Measurements from ENCODE around the gene FILIP1L. TPM values are rescaled to one million over a fixed set of nuclear protein-coding genes. Genes with fewer than 3 reads are reported as not detected.

The FILIP1L gene
- total RNA-seq, 2 experiments from 2014 or later = 0.24 TPM; not detected in 1

DNA sequence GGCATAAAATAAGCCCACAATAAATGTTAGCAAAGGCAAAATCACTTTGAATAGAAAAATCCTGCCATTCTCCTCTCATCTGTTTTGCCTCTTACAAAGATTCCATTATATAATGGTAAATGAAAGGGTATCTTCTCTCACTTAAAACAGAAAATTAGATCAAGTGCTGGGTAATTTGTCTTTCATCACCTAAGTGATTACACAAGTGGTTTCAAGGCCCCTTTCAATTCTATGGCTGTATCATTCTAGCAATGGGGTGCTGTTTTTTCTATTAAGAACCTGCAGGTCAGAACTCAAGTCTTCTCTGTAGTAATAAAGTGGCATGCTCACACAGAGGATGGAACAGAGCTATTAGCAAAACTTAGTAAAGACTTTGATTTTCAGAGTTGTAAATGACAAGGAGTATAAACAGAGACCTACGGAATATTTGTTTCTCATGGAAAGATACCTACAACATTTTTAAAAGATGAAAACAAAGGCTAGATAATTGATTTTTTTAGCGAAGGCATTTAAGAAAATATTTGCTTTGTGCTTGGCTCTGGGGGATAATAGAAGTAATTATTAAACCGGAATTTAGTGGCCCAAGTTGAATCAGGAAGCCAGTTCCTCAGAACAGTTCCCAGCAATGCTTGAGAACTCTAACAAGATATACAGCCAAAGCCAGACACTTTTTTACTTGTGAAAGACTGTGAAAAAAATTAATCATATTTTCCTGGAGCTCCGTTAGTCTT is 159.2 kb downstream of the FILIP1L start:
- Mint-ChIP-seq H3K27me3 (ENCODE audit: low read depth) (no peaks in the 10 kb centered on the region), H3K36me3 (ENCODE audit: low read depth) (peaks cover 3% of the 10 kb centered on the region), H3K4me1 (ENCODE audit: low read depth) (peaks cover 2% of the 10 kb centered on the region), H3K4me3 (no peak overlapping the region), H3K27ac (no peak overlapping the region), H3K9me3 (no peaks in the 10 kb centered on the region)
- intact Hi-C loops (cut with micrococcal nuclease) = no loop called here
- CTCF ChIA-PET = no interaction called here
- DNase-seq = no peak

DNA sequence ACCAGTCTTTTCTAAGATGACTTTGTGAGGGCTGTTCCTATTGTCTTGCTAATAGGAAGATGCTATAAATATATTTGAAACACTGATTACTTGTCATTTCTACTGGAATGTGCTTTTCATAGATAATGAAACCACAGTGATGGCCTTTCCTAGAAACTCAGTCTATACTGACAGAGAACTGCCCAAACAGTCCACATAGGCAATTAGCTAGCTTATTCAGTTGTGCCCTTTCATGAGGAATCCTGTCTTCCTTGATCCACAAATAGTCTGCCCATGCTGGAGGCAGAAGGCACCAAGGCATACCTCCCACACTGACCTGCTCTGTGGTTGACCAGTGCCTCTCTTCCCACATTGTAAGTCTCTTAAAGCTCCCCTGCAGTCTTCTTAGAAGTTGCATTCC is 160.7 kb downstream of the FILIP1L start:
- Mint-ChIP-seq H3K27ac (no peak overlapping the region), H3K4me3 (no peak overlapping the region), H3K27me3 (ENCODE audit: low read depth) (no peaks in the 10 kb centered on the region), H3K36me3 (ENCODE audit: low read depth) (peaks cover 3% of the 10 kb centered on the region), H3K9me3 (no peaks in the 10 kb centered on the region), H3K4me1 (ENCODE audit: low read depth) (peaks cover 2% of the 10 kb centered on the region)
- CTCF ChIA-PET = no interaction called here
- no peak for DNase-seq
- intact Hi-C loops (cut with micrococcal nuclease) = no loop called here

DNA sequence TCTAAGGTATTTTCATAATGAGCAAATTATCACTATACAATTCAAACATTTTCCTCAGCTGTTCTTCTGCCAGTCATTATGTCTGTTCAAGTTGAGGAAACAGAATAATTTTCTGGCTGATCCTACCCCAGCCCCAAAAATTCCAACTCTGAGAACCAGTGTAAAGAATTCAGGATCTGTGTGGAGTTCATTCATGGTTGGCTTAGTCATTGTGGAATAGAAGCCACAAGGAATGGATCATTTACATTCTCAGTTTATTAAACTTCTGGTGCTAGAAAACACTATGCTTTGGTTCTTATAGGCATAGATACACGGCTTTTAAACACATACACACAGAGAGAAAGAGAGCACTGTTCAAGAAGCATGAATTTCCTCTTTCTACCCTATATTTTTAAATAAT is 162.0 kb downstream of the FILIP1L start:
- Mint-ChIP-seq H3K27me3 (ENCODE audit: low read depth) (no peaks in the 10 kb centered on the region), H3K4me3 (no peak overlapping the region), H3K4me1 (ENCODE audit: low read depth) (peaks cover 2% of the 10 kb centered on the region), H3K27ac (no peak overlapping the region), H3K9me3 (no peaks in the 10 kb centered on the region), H3K36me3 (ENCODE audit: low read depth) (peaks cover 3% of the 10 kb centered on the region)
- no peak for DNase-seq
- CTCF ChIA-PET = no interaction called here
- intact Hi-C loops (cut with micrococcal nuclease) = no loop called here

DNA sequence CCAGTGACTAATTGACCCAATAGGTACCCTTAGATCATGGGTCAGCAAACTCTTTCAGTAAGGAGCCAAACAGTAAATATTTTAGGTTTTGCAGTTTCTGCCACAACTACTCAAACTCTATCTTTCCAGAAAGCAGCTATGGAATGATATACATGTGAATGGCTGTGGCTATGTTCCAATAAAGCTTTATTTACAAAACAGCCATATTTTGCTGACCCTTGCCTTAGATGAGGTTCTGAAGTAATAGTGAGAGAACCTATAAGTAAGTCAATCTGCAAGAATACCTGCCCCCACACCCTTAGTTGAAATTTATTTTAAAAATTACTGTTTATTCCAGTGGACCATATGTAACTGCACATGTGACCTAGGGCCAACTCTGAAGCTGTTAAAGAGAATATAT is 162.6 kb downstream of the FILIP1L start:
- CTCF ChIA-PET = no interaction called here
- Mint-ChIP-seq H3K36me3 (ENCODE audit: low read depth) (peaks cover 3% of the 10 kb centered on the region), H3K27me3 (ENCODE audit: low read depth) (no peaks in the 10 kb centered on the region), H3K4me3 (no peak overlapping the region), H3K27ac (no peak overlapping the region), H3K9me3 (no peaks in the 10 kb centered on the region), H3K4me1 (ENCODE audit: low read depth) (peaks cover 2% of the 10 kb centered on the region)
- DNase-seq = no peak
- intact Hi-C loops (cut with micrococcal nuclease) = no loop called here

DNA sequence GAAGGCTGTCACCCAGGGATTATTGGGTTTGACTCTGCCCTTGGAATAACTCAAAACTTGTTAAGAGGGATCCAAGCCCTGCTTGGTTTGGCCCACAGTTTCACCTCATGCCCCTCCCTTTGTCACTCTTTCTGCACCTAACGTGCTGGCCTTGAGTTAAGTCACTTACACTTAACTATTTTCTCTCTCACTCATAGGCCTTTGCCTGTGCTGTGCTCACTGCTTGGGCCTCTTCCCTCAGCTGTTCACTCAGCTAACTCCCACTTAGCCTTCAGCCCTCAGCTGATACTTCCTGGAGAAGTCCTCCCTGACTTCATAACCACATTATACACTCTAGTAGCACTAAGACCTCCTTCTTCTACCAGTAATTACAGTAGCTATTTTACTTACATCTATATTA is 163.4 kb downstream of the FILIP1L start:
- intact Hi-C loops (cut with micrococcal nuclease) = no loop called here
- Mint-ChIP-seq H3K27me3 (ENCODE audit: low read depth) (no peaks in the 10 kb centered on the region), H3K4me1 (ENCODE audit: low read depth) (peaks cover under 1% of the 10 kb centered on the region), H3K9me3 (no peaks in the 10 kb centered on the region), H3K27ac (no peak overlapping the region), H3K36me3 (ENCODE audit: low read depth) (peaks cover 3% of the 10 kb centered on the region), H3K4me3 (no peak overlapping the region)
- CTCF ChIA-PET = interaction anchor here (1.3 kb wide), 1 partner anchor 10 kb away, joined by 5 read pairs; no protein-coding TSS in a partner anchor
- no peak for DNase-seq

DNA sequence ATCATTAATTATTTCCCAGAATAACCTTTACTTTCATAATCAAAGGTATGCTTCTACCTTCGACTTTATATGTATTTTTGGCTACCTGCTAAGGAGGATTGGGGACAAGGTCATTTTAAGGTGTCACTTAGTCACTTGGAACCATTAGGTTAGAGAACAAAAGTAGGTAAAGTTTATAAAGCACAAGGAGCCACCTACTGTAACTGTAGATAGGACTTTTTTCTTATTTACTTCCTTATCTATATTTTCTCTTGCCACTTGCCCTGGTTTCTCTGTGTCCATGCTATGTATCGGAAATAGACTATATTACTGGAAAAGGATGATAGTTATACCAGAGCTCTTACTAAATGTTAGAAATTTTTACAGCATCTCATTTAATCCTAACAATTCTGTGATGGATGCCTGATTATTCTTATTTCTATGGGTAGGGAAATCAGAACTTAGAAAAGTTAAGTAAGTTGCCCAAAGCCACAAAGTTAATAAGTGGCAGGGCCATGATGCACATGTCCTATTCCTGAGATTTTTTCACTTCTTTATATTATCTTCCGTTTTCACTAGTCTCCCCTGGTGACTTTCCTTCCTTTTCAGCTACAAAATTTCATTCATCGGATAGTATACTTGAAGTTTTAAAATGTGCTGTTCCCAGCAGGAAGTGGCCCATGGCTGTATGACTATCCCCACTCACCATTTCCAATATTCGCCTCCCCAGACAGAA is 164.2 kb downstream of the FILIP1L start:
- Mint-ChIP-seq H3K36me3 (ENCODE audit: low read depth) (peaks cover 3% of the 10 kb centered on the region), H3K4me1 (ENCODE audit: low read depth) (no peaks in the 10 kb centered on the region), H3K4me3 (no peak overlapping the region), H3K27ac (no peak overlapping the region), H3K9me3 (no peaks in the 10 kb centered on the region), H3K27me3 (ENCODE audit: low read depth) (no peaks in the 10 kb centered on the region)
- intact Hi-C loops (cut with micrococcal nuclease) = no loop called here
- CTCF ChIA-PET = interaction anchor here (0.5 to 1.3 kb wide), 2 partner anchors 9 to 53 kb away, joined by 4 to 5 read pairs; no protein-coding TSS in a partner anchor
- DNase-seq = no peak

DNA sequence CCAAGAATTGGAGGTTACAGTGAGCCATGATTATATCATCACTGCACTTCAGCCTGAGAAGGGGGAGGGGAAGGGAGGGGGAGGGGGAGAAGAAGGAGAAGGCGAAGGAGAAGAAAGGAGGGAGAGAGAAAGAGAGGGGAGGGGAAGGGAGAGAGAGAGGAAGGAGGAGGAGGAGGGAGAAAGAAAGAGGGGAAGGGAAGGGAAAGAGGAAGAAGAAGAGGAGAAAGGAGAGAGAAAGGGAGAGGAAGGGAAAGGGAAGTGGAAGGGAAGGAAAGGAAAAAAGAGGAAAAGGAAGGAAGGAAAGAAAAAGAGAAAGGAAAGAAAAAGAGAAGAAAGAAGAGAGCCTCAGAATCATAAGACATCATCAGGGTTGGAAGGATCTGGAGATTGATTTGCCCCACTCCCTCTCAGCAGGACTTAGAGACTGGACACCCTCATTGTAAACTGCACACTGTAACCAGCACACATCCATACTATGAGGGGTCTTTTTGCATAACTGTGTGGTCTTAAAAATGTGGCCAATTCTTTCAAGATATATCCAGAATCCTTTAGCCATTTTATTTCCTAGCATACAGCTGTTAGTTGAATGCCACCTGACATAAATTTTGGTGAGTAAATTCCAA is 165.7 kb downstream of the FILIP1L start:
- no peaks in the 10 kb centered on the region for H3K9me3 Mint-ChIP-seq
- H3K4me1 Mint-ChIP-seq (ENCODE audit: low read depth) = no peaks in the 10 kb centered on the region
- H3K4me3 Mint-ChIP-seq = no peak overlapping the region
- H3K36me3 Mint-ChIP-seq (ENCODE audit: low read depth) = peaks cover 3% of the 10 kb centered on the region
- CTCF ChIA-PET = interaction anchor here (0.6 kb wide), 1 partner anchor 10 kb away, joined by 4 read pairs; no protein-coding TSS in a partner anchor
- DNase-seq = no peak
- intact Hi-C loops (cut with micrococcal nuclease) = no loop called here
- no peak overlapping the region for H3K27ac Mint-ChIP-seq
- no peaks in the 10 kb centered on the region for H3K27me3 Mint-ChIP-seq (ENCODE audit: low read depth)

DNA sequence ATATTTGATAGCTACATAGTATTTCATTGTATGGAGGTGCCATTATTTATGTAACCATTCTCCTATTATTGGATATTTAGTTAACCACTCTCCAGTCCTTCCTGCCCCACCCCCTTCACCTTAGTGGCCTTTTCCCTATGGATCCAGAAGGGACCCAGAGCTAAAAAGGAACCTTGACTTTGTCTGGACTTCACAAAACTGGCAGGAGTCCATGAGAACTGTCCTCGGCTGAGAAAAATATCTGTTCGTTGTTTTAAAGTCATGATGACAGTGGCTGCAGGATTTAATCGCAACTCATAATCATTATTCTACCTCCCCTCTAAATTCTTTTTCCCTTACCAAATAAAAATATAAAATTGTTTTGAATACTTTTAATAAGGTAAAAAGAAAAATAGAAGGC is 166.9 kb downstream of the FILIP1L start:
- no peak overlapping the region for H3K27ac Mint-ChIP-seq
- no peaks in the 10 kb centered on the region for H3K9me3 Mint-ChIP-seq
- H3K36me3 Mint-ChIP-seq (ENCODE audit: low read depth) = peaks cover 6% of the 10 kb centered on the region
- intact Hi-C loops (cut with micrococcal nuclease) = no loop called here
- CTCF ChIA-PET = no interaction called here
- H3K4me3 Mint-ChIP-seq = no peak overlapping the region
- DNase-seq = no peak
- H3K27me3 Mint-ChIP-seq (ENCODE audit: low read depth) = no peaks in the 10 kb centered on the region
- no peaks in the 10 kb centered on the region for H3K4me1 Mint-ChIP-seq (ENCODE audit: low read depth)

DNA sequence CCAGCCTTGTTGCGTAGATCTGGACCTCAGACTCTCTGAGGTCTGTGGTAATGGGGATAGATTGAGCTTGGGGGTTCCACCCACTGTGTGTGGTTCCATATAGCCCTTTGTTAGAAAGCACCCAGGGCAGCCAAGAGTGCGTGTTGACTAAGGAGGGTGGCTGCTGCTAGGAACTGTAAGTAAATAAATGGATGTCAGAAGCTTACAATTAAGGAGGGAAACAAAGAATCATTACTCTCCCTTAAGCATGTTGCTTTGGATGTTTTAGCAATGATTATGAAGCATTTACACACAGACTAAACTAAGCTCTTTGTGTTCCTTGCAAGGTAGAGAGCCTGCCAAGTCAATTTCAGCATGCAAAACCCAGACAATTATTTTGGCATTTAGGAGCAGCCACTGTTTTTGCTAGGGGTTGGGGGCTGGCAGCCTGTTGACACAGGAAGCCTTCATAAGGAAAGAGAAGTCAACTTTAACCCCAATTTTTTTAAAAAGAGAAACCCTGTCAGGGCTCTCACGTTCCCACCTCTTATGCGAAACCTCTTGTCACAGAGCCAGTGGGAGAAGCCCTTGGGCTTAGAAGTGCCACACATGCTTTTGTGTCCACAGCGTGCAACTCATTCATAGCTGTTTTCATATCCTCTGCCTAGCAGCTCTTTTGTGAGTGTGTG is 168.8 kb downstream of the FILIP1L start:
- Mint-ChIP-seq H3K9me3 (no peaks in the 10 kb centered on the region), H3K4me3 (no peak overlapping the region), H3K36me3 (ENCODE audit: low read depth) (peaks cover 4% of the 10 kb centered on the region), H3K27me3 (ENCODE audit: low read depth) (no peaks in the 10 kb centered on the region), H3K27ac (no peak overlapping the region), H3K4me1 (ENCODE audit: low read depth) (no peaks in the 10 kb centered on the region)
- DNase-seq = no peak
- CTCF ChIA-PET = no interaction called here
- intact Hi-C loops (cut with micrococcal nuclease) = no loop called here

DNA sequence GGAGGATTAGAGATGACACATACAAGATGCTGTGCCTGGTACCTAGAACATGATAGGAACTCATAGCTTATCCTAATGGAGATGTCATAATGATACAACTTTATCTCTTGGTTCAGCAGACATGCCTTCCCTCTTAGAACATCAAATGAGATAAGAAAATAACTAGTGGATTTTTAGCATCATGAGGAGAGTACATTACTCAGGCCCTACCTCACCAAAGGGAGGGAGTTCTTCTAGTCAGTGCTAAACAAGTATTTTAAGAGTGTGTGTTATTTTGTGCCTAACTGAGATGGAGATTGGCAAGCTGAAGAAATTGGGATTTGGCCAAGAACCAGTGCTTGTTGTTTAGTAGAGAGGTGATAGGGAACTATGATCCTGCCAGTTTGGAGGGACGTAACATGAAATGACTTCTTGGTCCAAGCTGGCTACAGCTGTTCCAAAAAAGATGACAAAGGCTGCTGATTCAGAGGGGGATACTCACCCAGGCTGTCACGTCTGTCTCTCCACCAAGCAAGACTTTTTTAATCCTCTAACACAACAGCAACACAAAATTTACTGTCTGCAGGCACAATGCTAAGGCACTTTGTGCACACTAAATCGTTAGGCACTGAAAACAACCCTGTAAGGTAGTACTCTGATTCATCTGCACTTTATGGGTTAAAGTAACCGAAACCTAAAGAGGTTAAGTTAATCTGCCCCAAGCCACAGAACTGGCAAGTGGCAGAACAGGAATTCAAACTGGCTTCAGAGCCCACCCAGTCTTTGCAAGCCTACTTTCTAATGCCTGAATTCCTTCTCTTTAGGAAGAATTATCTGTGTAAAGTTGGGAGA is 170.2 kb downstream of the FILIP1L start:
- DNase-seq = no peak
- intact Hi-C loops (cut with micrococcal nuclease) = no loop called here

DNA sequence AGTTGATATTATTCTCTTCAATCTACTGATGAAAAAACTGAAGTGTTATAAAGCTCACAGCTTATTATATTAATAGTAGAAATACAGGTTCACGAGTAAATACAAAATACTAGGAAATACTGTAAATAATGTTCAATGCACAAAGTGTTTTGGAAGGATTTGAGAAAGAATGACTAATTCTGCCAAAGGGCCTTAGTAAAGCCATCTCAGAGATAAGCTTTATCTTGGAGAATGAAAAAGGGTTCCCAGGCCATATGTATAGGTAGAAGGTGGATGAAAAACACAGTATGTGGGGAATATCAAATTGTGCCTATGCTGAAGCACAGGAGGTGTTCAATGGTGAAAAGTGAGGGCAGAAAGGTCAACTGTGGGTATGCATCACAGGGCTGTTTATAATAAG is 173.1 kb downstream of the FILIP1L start:
- no peak overlapping the region for H3K4me3 Mint-ChIP-seq
- no peaks in the 10 kb centered on the region for H3K27me3 Mint-ChIP-seq (ENCODE audit: low read depth)
- DNase-seq = no peak
- H3K9me3 Mint-ChIP-seq = no peaks in the 10 kb centered on the region
- no peak overlapping the region for H3K27ac Mint-ChIP-seq
- CTCF ChIA-PET = interaction anchor here (1.3 kb wide), 1 partner anchor 10 kb away, joined by 5 read pairs; no protein-coding TSS in a partner anchor
- intact Hi-C loops (cut with micrococcal nuclease) = no loop called here
- H3K4me1 Mint-ChIP-seq (ENCODE audit: low read depth) = peaks cover 18% of the 10 kb centered on the region
- H3K36me3 Mint-ChIP-seq (ENCODE audit: low read depth) = peaks cover 2% of the 10 kb centered on the region

More for the DNA sequence above, 170.2 kb downstream of the FILIP1L start:
- Mint-ChIP-seq H3K9me3 (no peaks in the 10 kb centered on the region), H3K27ac (no peak overlapping the region), H3K36me3 (ENCODE audit: low read depth) (peaks cover 2% of the 10 kb centered on the region), H3K4me1 (ENCODE audit: low read depth) (peaks cover 2% of the 10 kb centered on the region), H3K27me3 (ENCODE audit: low read depth) (no peaks in the 10 kb centered on the region), H3K4me3 (no peak overlapping the region)
- CTCF ChIA-PET = no interaction called here
